Osteocyte (in vitro differentiated cells): ENCODE measurements around the gene SNAI3. TPM values are rescaled to one million over a fixed set of nuclear protein-coding genes. Genes with fewer than 3 reads are reported as not detected.

Experiments used
- DNase-seq: peaks from one replicate; pipeline ENCODE4 v3.0.0; 2021; ENCODE audit warnings: mixed read lengths; ENCODE audit not compliant: unreplicated experiment; ENCODE audit errors: extremely low spot score
- H3K27ac Mint-ChIP-seq: one replicate; pipeline ENCODE4 v1.8.0; 2021; ENCODE audit warnings: mild to moderate bottlenecking, mixed read lengths; ENCODE audit not compliant: unreplicated experiment
- H3K27me3 Mint-ChIP-seq: one replicate; pipeline ENCODE4 v1.8.0; 2021; ENCODE audit warnings: mixed read lengths; ENCODE audit not compliant: unreplicated experiment
- H3K36me3 Mint-ChIP-seq: one replicate; pipeline ENCODE4 v1.8.0; 2021; ENCODE audit warnings: mixed read lengths; ENCODE audit not compliant: unreplicated experiment
- H3K4me1 Mint-ChIP-seq: one replicate; pipeline ENCODE4 v1.8.0; 2021; ENCODE audit warnings: mixed read lengths; ENCODE audit not compliant: unreplicated experiment
- H3K4me3 Mint-ChIP-seq: one replicate; pipeline ENCODE4 v1.8.0; 2021; ENCODE audit warnings: mild to moderate bottlenecking, moderate library complexity, mixed read lengths; ENCODE audit not compliant: unreplicated experiment
- H3K9me3 Mint-ChIP-seq: one replicate; pipeline ENCODE4 v1.8.0; 2021; ENCODE audit warnings: mixed read lengths; ENCODE audit not compliant: unreplicated experiment
- CTCF ChIP-seq: fragments of 200-600 bp; sonication (generic); IDR thresholded peaks from 2 replicates; pipeline ENCODE4 v1.5.0; 2021; ENCODE audit warnings: antibody characterized with exemption, mild to moderate bottlenecking, moderate library complexity
- total RNA-seq: library from RNA; stranded (reverse); gene quantifications from 2 replicates; pipeline ENCODE4 v1.2.1, GENCODE V29; 2021

Gene SNAI3
- total RNA-seq, 1 donor from 2014 or later = not detected

DNA sequence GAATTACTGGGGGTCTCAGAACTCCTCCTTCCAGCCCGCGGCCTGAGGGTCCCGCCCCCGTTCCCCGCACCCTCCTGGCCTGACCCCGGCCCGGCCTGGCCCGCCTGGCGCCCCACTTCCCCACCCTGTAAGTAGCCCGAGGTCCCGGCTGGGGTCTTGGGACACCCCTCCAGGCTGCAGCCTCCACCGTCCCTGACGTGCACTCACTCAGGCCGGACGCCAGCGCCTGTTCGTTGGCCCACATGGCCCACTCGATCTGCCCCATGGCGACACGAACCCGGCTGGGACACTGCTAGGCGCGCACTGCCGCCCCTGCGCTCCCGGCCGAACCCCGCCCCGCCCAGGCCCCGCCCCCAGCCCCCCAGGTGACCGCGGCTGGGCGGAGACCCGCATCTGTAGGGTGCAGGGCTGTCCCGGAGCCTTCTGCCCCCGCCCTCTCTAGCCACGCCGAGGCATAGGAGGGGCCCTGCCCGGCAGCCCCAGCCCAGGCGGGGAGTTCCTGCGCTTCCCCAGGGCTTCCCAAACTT is 35.5 kb downstream of the SNAI3 start, which contains the start of gene CYBA:
CYBA (minus strand) TSS at position 305 of the 527 bp plus-strand sequence; CDS start at position 265, 40 bp downstream.
- peak within 1 kb of the TSS; percentile 74 for H3K4me3 Mint-ChIP-seq
- no peak for DNase-seq
- peaks cover 15% of the 10 kb centered on the region for H3K4me1 Mint-ChIP-seq
- H3K9me3 Mint-ChIP-seq = no peaks in the 10 kb centered on the region
- H3K36me3 Mint-ChIP-seq = peaks cover 7% of the 10 kb centered on the region
- peak within 1 kb of the TSS; percentile 63 for H3K27ac Mint-ChIP-seq
- TF ChIP-seq CTCF = no peak
- no peaks in the 10 kb centered on the region for H3K27me3 Mint-ChIP-seq

DNA sequence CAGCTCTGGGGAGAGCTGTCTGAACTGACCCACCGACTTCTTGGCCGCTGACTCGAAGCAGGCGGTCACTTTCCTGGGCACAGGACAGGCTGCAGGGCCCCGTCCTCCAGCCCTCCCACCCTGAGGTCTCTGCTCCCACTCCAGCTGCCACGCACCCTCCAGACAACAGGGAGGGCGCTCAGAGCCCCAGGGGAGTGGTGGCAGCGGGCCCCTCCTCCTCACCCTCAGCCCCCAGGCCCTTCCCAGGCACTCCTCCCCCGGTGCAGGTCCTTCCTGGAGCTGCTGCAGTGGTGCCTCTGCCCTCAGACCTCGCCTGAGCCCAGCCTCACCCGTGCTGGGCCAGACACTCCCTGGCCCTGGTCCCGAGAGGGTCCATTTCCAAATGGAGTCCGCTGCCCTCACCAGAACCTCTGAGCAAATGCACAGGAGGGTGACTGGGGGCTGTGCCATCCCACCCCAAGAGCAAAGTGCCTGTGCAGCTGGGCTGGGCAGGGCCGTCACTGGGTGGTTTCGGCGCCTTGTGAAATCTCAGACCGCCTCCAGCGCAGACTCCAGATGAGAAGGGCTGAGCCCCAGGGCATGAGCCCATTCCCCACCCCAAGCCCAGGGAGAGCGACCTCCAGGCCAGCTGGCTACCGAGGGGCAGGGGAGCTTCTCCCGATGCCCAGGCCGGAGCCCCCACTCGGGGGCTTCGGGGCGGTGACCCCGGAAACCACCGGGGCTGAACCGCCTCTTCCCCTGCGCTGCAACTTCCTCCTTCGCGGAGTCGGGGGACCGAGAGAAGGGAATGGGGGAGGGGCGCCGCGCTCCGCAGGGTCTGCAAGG is 36.2 kb downstream of the SNAI3 start:
- peak; percentile 83 for DNase-seq
- Mint-ChIP-seq H3K36me3 (peaks cover 6% of the 10 kb centered on the region), H3K4me3 (peak overlapping the region; percentile 74), H3K4me1 (peaks cover 15% of the 10 kb centered on the region), H3K27ac (no peak overlapping the region), H3K27me3 (no peaks in the 10 kb centered on the region), H3K9me3 (no peaks in the 10 kb centered on the region)
- TF ChIP-seq CTCF = no peak

DNA sequence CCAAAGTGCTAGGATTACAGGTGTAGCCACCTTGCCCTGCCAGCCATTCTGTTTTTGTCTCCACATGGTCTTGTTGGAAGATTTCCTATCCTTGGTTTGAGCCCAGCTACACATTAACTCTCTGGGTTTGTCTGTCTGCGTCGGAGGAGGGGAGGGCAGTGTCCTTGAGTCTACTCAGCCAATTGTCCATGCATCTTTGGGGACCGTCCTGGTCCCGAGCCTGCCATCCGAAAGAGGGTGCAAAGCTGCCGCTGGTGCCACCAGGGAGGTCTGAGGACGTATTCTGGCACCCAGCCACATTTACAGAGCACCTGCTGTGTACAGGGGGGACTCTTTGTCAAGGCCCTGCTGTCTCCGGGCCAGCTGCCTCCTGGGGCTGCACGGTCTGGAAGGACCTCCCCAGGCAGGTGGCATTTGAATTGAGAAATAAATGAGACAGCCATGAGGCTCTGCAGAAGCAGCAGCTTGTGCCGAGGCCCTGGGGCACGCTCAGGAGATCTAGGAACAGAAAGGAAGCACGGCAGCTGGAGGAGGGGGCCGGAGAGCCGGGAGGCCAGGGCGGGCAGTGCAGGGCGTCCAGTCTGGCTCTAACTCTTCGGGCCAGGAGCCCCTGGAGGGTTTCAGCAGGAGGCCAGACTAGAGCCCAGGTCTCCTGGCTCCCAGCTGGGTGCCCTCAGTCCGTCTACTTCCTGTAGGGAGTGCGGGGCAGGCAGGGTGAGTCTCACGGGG is 36.9 kb downstream of the SNAI3 start:
- DNase-seq = no peak
- H3K4me3 Mint-ChIP-seq = peak overlapping the region; percentile 40
- no peak overlapping the region for H3K27ac Mint-ChIP-seq

GRCh38 chr16:88647178-88648070 is 38.9 kb downstream of the SNAI3 start:
- H3K27me3 Mint-ChIP-seq = no peaks in the 10 kb centered on the region
- no peaks in the 10 kb centered on the region for H3K9me3 Mint-ChIP-seq
- H3K36me3 Mint-ChIP-seq = no peaks in the 10 kb centered on the region
- H3K4me1 Mint-ChIP-seq = peaks cover 15% of the 10 kb centered on the region
- no peak for TF ChIP-seq CTCF
- DNase-seq = no peak
- H3K27ac Mint-ChIP-seq = no peak overlapping the region
- H3K4me3 Mint-ChIP-seq = no peak overlapping the region

More for the DNA sequence above, 36.9 kb downstream of the SNAI3 start:
- TF ChIP-seq CTCF = no peak
- Mint-ChIP-seq H3K4me1 (peaks cover 15% of the 10 kb centered on the region), H3K27me3 (no peaks in the 10 kb centered on the region), H3K9me3 (no peaks in the 10 kb centered on the region), H3K36me3 (peaks cover 1% of the 10 kb centered on the region)
